ENCODE measurements around the gene BAHD1.

The BAHD1 gene

DNA sequence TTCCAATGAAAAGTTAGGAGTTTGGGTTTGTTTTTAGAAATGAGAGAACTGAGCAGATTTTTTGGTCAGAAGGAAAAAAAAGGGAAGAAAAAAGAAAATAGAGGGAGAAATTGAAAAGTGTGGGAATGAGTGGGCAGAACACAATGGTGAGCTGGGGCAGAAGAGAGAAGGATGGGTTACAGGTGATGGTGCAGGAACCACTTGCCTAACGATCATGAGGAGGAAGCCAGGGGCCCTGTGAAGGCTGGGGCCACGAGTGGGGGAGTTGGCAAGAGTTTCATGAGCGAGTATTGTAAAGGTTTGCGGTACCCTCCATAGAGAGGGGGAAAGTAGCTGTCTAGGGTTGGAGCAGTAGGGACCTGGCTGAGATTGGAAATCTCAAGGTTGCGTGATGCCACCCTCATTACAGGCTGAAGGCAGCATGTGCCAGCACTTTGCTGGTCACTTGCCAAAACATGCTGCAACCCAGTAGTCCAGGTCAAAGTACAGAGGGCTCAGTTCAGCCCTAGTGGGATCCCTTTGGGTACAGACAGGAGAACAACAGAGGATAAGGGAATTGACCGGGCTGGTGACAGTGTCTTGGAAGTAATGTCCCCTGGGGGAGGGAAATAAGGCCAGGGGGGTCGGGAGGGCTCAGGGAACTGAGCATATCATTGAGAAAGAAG is 28.5 kb upstream of the BAHD1 start:
- DNase-seq = no peak
- Histone ChIP-seq H3K9ac (ENCODE audit: low read length) (no peak overlapping the region), H4K20me1 (ENCODE audit: insufficient read depth, low read length) (no peaks in the 10 kb centered on the region), H3K4me1 (ENCODE audit: low read length) (peaks cover 22% of the 10 kb centered on the region), H3K4me3 (ENCODE audit: low read length) (no peak overlapping the region), H3K4me2 (ENCODE audit: low read depth, low read length) (no peak overlapping the region), H3K36me3 (replicated peaks; ENCODE audit: insufficient read depth, low read length) (peaks cover 7% of the 10 kb centered on the region), H3K27ac (ENCODE audit: low read length) (no peak overlapping the region), H3K9me3 (replicated peaks; ENCODE audit: insufficient read depth, low read length) (no peaks in the 10 kb centered on the region), H3K9me2 (replicated peaks; ENCODE audit: insufficient read depth, low read length) (no peaks in the 10 kb centered on the region), H3F3A (ENCODE audit: insufficient read depth, low read length) (peaks cover 11% of the 10 kb centered on the region), H2AFZ (ENCODE audit: low read length) (no peak overlapping the region), H3K27me3 (replicated peaks; ENCODE audit: insufficient read depth, low read length) (no peaks in the 10 kb centered on the region), H3K79me2 (ENCODE audit: low read length) (peaks cover 22% of the 10 kb centered on the region; the same call in 1 of the 2 replicates)
- TF ChIP-seq, protein P1, sequence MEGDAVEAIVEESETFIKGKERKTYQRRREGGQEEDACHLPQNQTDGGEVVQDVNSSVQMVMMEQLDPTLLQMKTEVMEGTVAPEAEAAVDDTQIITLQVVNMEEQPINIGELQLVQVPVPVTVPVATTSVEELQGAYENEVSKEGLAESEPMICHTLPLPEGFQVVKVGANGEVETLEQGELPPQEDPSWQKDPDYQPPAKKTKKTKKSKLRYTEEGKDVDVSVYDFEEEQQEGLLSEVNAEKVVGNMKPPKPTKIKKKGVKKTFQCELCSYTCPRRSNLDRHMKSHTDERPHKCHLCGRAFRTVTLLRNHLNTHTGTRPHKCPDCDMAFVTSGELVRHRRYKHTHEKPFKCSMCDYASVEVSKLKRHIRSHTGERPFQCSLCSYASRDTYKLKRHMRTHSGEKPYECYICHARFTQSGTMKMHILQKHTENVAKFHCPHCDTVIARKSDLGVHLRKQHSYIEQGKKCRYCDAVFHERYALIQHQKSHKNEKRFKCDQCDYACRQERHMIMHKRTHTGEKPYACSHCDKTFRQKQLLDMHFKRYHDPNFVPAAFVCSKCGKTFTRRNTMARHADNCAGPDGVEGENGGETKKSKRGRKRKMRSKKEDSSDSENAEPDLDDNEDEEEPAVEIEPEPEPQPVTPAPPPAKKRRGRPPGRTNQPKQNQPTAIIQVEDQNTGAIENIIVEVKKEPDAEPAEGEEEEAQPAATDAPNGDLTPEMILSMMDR (IDR thresholded peaks at IDR 0.05; ENCODE audit: low read length) = no peak
- no peak for TF ChIP-seq EZH2phosphoT487 (IDR thresholded peaks at IDR 0.05; ENCODE audit: low read length)
- TF ChIP-seq EZH2 (optimal IDR thresholded peaks at IDR 0.05; ENCODE audit: low read depth, low read length) = no peak

DNA sequence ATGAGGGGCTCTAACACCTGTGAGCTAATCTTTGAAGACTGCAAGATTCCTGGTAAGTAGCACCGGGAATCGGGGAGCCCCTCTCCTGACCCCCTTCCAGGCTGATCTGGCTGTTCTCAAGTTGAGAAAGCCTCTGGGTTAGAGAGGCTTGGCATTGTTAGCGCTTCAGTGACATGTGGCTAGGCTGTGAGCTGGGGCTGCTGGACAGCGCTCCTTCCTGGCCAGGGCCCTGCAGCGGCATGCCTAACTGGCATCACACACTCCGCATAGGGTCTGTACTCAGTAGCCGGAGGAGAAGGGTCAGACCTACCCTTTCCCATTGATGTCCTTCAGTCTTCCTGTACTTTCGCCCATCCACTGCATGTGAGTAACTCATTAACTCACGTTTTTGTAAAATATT is 27.7 kb upstream of the BAHD1 start:
- no peak overlapping the region for H3K4me3 ChIP-seq (ENCODE audit: low read length)
- no peaks in the 10 kb centered on the region for H4K20me1 ChIP-seq (ENCODE audit: insufficient read depth, low read length)
- H3K27ac ChIP-seq (ENCODE audit: low read length) = no peak overlapping the region
- H3K27me3 ChIP-seq (replicated peaks; ENCODE audit: insufficient read depth, low read length) = no peaks in the 10 kb centered on the region
- peaks cover 5% of the 10 kb centered on the region for H3F3A ChIP-seq (ENCODE audit: insufficient read depth, low read length)
- peaks cover 15% of the 10 kb centered on the region; the same call in 1 of the 2 replicates for H3K79me2 ChIP-seq (ENCODE audit: low read length)
- no peaks in the 10 kb centered on the region for H3K9me3 ChIP-seq (replicated peaks; ENCODE audit: insufficient read depth, low read length)
- peaks cover 14% of the 10 kb centered on the region for H3K4me1 ChIP-seq (ENCODE audit: low read length)
- no peaks in the 10 kb centered on the region for H3K9me2 ChIP-seq (replicated peaks; ENCODE audit: insufficient read depth, low read length)
- no peak overlapping the region for H2AFZ ChIP-seq (ENCODE audit: low read length)
- H3K36me3 ChIP-seq (replicated peaks; ENCODE audit: insufficient read depth, low read length) = peaks cover 7% of the 10 kb centered on the region
- no peak overlapping the region for H3K4me2 ChIP-seq (ENCODE audit: low read depth, low read length)
- DNase-seq = no peak
- no peak overlapping the region for H3K9ac ChIP-seq (ENCODE audit: low read length)
- TF ChIP-seq, protein P1 (IDR thresholded peaks at IDR 0.05; ENCODE audit: low read length) = no peak
- TF ChIP-seq EZH2 (optimal IDR thresholded peaks at IDR 0.05; ENCODE audit: low read depth, low read length) (no peak), EZH2phosphoT487 (IDR thresholded peaks at IDR 0.05; ENCODE audit: low read length) (no peak)

DNA sequence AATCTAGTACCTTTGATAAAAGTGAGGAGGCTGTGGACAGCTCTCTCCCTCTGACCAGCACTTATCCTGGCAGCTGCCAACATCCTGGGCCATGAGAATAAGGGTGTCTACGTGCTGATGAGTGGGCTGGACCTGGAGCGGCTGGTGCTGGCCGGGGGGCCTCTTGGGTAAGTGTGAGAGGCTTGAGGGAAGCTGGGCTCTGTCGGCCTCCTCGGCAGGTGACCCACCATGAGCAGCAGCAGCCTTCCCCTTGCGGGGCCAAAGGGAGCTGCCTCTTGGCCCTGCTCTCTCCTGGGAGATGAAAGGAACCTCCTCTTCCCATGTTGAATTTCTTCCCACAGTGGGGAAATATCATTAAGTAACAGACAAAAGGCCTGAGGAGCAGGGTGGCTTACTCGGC is 25.9 kb upstream of the BAHD1 start:
- H3K9me3 ChIP-seq (replicated peaks; ENCODE audit: insufficient read depth, low read length) = no peaks in the 10 kb centered on the region
- H3K9ac ChIP-seq (ENCODE audit: low read length) = no peak overlapping the region
- no peaks in the 10 kb centered on the region for H3K27me3 ChIP-seq (replicated peaks; ENCODE audit: insufficient read depth, low read length)
- TF ChIP-seq EZH2 (optimal IDR thresholded peaks at IDR 0.05; ENCODE audit: low read depth, low read length) (no peak), EZH2phosphoT487 (IDR thresholded peaks at IDR 0.05; ENCODE audit: low read length) (no peak)
- TF ChIP-seq, protein P1 (IDR thresholded peaks at IDR 0.05; ENCODE audit: low read length) = no peak
- no peak for DNase-seq
- no peak overlapping the region for H3K4me2 ChIP-seq (ENCODE audit: low read depth, low read length)
- no peaks in the 10 kb centered on the region for H3K9me2 ChIP-seq (replicated peaks; ENCODE audit: insufficient read depth, low read length)
- no peak overlapping the region for H2AFZ ChIP-seq (ENCODE audit: low read length)
- no peaks in the 10 kb centered on the region for H4K20me1 ChIP-seq (ENCODE audit: insufficient read depth, low read length)
- H3K27ac ChIP-seq (ENCODE audit: low read length) = no peak overlapping the region
- H3K79me2 ChIP-seq (ENCODE audit: low read length) = peaks cover 11% of the 10 kb centered on the region; the same call in 1 of the 2 replicates
- H3K4me1 ChIP-seq (ENCODE audit: low read length) = no peaks in the 10 kb centered on the region
- H3K36me3 ChIP-seq (replicated peaks; ENCODE audit: insufficient read depth, low read length) = peaks cover 7% of the 10 kb centered on the region
- H3F3A ChIP-seq (ENCODE audit: insufficient read depth, low read length) = no peaks in the 10 kb centered on the region
- no peak overlapping the region for H3K4me3 ChIP-seq (ENCODE audit: low read length)
